Superior temporal gyrus (tissue), 1 donor: ENCODE results near the gene CNPY1.

Source experiments
- DNase-seq: peaks from one replicate; pipeline ENCODE4 v3.0.0-alpha.2; 2016; ENCODE audit errors: extremely low spot score

The CNPY1 gene

DNA sequence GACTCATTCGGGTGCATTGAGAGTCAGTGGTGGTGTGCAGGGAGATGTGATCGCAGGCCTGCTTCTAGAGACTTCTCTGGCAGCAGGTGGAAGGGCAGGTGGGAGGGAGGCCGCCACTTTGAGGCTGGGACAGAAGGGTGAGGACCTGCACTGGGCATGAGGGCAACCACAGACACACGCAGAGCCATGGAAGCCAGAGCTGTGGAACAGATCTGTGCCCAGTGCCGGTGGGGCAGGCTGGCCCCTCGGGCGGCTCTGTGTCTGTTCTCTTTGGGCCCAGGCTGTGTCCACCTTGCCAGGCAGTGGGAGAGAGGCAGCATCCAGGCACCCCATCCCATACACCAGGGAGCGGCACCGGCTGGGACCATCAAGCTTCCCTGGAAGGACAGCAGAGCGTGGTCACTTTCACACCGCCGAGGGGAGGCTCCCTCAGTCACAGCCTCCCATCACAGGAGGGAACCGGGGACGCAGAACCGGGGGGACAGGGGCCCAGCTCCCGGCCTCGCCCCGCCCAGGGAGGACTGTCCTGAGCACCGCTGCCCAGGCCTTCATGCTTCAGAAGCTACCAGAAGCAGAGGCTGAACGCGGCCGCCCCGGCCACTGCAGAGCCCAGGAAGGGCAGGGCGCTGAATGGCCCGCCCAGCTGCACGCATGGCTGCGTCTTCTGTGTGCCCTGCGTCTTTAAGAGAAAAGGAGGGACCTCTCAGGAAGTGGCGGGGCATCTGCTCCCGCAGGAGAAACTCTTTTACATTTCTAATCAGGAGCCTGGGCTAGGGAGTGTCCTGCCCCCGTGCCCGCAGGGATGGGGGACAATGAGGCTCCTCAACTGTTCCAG is 56.3 kb downstream of the CNPY1 start:
- DNase-seq = no peak

DNA sequence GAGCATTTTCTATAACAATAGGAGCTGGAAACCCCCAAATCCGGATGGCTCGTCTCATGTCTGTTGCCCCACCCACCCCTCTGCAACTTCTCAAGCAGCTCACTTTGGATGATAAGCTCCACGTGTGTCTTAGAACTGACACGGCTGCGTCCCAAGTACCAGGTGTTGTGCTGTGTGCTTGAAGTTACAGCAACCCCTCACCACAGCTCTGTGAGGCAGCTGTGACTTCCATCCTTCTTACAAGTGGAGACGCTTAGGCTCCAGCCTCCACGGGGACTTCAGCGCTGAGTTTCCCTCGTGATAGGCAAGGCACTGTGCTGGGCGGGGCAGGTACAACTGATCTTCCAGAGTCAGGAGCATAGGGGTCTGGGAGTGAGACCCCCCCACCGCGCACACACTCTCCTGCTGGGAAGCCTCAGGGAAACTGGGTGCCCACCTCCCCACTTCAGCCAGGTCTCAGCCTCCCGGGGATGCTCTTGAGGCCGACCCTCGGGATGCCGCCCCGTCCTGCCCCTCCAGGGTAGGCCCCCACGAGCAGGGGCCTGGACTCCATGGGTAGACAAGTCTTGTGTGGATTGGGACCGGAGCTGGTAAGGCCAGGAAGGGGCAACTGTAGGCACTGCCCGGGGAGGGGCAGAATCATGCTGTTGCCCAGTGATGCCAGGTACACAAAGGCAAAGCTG is 57.1 kb downstream of the CNPY1 start:
- DNase-seq = no peak

DNA sequence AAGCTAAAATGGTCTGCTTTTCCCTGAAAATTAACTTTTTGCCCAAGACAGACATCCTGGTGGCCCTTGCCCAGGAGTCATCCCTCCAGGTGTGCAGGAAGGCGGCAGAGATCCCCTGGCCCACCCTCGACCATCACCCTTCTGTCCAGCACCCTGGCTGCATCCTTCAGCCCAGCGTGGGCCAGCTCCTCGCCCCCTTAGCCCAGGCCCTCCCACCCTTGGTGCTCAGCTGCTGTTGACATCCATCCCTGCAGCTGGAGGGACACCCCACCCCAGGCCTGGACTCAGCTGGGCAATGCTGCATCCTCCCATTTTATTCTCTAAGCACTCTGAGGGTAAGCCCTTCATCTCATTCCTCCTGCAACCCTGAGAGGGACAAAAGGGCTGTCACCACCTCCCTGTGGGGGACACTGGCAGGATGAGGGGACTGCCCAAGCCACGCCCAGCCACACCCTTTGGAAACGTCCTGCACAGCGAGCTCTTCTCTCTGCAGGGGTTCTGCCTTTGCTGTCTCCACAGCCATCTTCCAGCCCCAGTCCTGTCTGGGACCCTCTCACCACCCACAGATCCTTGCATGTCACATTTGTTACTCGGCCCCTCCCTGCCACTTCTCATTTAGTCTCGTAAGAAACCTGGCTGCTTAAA is 57.8 kb downstream of the CNPY1 start:
- DNase-seq = no peak

GRCh38 chr7:155487509-155488482 is 58.6 kb downstream of the CNPY1 start:
- no peak for DNase-seq

DNA sequence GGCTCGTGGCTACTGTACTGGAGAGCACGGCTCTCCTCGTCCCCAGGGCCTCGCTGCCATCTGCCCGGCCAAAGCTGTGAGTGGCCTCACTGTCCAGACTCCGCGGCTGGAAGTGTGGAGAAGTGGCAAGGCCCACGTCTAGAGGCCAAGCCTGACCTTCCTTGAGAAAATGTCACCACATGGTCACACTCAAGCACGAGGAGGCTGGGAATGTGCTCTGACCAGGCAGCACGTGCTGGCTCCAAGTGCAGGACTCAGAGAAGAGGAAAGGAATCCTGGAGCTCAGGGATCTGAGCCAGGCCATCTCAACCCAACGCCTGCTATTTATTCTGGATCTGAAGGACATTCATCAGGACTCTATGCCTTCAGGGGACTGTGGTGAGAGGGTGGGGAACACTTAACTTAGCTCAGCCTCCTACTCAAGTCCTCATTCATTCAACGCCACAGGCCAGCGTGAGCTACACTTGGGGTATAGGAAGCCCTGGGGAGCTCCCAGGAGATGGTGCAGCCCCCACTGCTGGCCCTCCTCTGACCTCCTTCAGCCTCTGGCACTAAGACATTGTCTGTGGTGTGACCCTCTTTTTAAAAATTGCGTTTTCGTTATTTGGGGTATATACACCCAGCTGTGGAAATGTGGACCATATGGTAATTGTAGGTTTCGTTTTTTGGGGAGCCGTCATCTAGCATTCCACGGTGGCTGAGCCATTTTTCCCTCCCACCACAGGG is 59.4 kb downstream of the CNPY1 start:
- no peak for DNase-seq

DNA sequence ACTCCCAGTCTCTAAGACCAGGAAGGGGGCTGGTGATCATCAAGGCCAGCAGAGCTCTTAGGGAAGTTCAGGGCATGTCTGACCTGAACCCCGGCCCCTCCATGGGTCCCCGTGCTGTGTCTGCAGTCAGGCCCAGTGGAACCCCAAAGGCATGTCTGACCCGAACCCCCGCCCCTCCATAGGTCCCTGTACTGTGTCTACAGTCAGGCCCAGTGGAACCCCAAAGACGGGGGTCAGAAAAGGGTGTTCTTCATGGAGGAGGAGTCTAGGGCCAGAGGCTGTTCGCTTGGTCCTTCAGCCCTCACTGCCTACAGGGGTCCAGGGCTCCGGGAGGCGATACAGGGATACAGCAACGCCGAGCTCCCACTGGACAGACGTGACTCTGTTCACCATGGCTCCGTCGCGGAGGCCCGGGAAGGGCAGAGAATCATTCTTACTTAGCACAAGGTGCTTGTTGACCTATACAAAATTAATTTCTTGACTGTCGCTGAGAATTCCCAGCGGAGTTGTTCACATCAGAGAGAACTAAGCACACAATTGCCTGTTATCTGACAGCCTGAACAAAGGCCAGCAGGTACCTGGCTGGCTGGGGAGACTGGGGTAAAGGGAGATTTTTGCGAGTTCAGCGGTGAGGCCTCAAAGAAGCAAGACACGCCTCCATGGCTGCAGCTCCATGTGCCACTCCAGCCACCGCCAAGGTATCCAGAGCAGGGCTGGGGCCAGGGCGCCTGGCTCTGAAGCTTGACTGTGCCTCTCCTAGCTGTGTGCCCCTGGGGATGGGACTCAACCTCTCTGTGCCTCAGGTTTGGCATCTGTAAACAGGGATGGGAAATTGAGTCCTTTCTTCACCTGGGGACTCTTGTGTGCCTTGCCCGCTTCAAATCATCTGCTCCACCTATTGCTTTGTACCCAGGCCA is 61.6 kb downstream of the CNPY1 start:
- DNase-seq = no peak

GRCh38 chr7:155483868-155484325 is 62.5 kb downstream of the CNPY1 start:
- no peak for DNase-seq

- DNase-seq = no peak
These were observed 63.1 kb downstream of the CNPY1 start for GRCh38 chr7:155483245-155483644.

GRCh38 chr7:155482511-155483183 is 63.7 kb downstream of the CNPY1 start:
- no peak for DNase-seq

DNA sequence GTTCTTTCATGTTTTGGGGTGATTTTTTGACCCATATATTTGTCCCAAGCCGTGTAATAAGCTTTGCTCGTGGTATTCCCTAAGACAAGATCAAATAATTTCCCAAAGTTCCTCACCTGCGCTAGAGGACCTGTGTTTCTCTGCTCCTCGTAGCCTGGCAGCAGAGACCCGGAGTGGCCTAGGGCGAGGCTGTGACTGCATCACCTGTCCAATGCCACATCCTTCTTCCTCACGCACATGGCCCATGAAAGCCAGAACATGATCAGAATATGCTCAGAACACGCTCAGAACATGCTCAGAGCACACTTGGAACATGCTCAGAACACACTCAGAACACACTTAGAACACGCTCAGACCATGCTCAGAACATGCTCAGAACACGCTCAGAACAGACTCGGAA is 64.6 kb downstream of the CNPY1 start:
- DNase-seq = no peak

DNA sequence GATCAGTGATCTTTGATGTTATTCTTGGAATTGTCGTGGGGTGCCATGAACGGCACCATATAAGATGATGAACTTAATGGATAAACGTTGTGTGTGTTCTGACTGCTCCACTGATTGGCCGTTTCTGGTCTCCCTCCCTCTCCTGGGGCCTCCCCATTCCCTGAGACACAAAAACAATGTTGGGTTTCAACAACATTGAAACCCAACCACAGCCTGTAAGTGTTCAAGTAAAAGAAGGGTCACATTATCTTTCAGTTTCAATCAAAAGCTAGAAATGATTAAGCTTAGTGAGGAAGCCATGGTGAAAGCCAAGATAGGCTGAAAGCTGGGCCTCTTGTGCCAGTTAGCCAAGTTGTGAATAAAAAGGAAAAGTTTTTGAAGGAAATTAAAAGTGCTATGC is 68.9 kb downstream of the CNPY1 start:
- no peak for DNase-seq

- no peak for DNase-seq
These were observed 74.6 kb downstream of the CNPY1 start for GRCh38 chr7:155471718-155472117.

GRCh38 chr7:155470686-155471638 is 75.4 kb downstream of the CNPY1 start:
- no peak for DNase-seq

DNA sequence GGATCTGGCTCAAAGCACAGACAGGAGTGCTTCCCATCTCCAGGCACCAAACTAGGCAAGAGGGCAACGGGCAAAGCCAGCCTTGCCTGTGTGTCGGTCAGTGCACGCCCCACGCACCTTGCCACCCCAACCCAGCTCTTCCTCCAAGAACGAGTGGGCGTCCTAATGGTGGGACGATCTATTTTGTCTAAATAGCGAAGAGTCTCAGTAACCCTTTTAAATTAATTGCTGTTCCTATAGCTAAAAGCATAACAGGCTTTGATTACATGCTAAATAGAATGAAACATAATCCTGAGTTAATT is 76.2 kb downstream of the CNPY1 start:
- DNase-seq = no peak

GRCh38 chr7:155469311-155470185 is 76.8 kb downstream of the CNPY1 start:
- DNase-seq = no peak

- no peak for DNase-seq
These were observed 77.6 kb downstream of the CNPY1 start for GRCh38 chr7:155468785-155469148.
